Heart left ventricle (tissue), 13 donors: ENCODE measurements around the gene RPS3.
A peak's percentile ranks its signal among the peaks of the same experiment; 100 is the strongest.

Experiments
- POLR2A ChIP-seq, 2 donors: fragments of 450-650 bp; IDR thresholded peaks; one replicate each; pipeline ENCODE4 v1.6.1; 2017; ENCODE audit warnings: antibody characterized with exemption in 2 of 2, mild to moderate bottlenecking in 2 of 2, moderate library complexity in 2 of 2
- TF ChIP-seq, protein P1 (sequence below), 12 donors: fragments of 200-600 bp; sonication (generic) in 4 of 12; IDR thresholded peaks; one replicate each; pipeline versions ENCODE4 v1.5.0 to v1.8.0; 2018 to 2022; ENCODE audit warnings: antibody characterized with exemption in 12 of 12, mild to moderate bottlenecking in 5 of 12
- donor health status: ischemic (EF 13 %, LVEDD 7.1; RV severe dilation, severe dysfunction).
- donor health status: DM: no; HTN: yes; CAD: no.
- donor health status: DM: no; HTN: no; CAD: no.
- donor health status: ischemic (EF 25% LVEDD 6.9; RV normal size, moderate dysfunction).
- donor health status: ischemic (EF 25% LVEDD 5.7; RV mildly dilated, moderate dysfunction).
- donor health status: ischemic (EF 35%, LVEDD 5.7; RV mildly dilated, moderate dysfunction).
- donor health status: nonischemic (EF 11% LVEDD 7.7; RV severe dilation, severe dysfunction).
- donor health status: DM: yes; HTN: yes; CAD: no.
- donor health status: PGD.
- donor health status: ischemic (EF 29% LVEDD 5.4; RV normal size, mild dysfunction).
- donor health status: nonischemic (EF 23%, LVEDD 6.1; RV moderate dilation, normal function).

DNA sequence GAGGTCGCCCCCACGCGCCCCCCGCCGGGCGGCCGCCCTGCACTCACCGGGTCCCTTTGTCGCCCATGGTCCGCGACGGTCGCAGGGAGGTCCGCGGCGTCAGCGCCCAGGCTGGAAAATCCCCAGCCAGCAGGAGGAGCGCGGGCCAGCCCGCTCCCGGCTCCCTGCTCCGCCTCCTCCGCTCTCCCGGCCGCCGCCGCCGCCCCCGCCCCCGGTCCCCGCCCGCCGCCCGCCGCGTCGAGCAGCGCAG, 47.9 kb upstream of the RPS3 start, which contains the start of gene ARRB1:
- TF ChIP-seq, protein P1, sequence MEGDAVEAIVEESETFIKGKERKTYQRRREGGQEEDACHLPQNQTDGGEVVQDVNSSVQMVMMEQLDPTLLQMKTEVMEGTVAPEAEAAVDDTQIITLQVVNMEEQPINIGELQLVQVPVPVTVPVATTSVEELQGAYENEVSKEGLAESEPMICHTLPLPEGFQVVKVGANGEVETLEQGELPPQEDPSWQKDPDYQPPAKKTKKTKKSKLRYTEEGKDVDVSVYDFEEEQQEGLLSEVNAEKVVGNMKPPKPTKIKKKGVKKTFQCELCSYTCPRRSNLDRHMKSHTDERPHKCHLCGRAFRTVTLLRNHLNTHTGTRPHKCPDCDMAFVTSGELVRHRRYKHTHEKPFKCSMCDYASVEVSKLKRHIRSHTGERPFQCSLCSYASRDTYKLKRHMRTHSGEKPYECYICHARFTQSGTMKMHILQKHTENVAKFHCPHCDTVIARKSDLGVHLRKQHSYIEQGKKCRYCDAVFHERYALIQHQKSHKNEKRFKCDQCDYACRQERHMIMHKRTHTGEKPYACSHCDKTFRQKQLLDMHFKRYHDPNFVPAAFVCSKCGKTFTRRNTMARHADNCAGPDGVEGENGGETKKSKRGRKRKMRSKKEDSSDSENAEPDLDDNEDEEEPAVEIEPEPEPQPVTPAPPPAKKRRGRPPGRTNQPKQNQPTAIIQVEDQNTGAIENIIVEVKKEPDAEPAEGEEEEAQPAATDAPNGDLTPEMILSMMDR (IDR thresholded peaks at IDR 0.05): peak in 2 of 12 donors; percentile 20 to 26
- TF ChIP-seq POLR2A (IDR thresholded peaks at IDR 0.05): no peak
